Stimulated activated CD8-positive, alpha-beta memory T cell treated with anti-CD3 and anti-CD28 coated beads, Interleukin-4, amount 100 ng/mL, for 24 hours (primary cell): ENCODE results near the gene CEMP1.
A peak's percentile ranks its signal among the peaks of the same experiment; 100 is the strongest.

ENCODE experiments used
- DNase-seq: peaks from one replicate; pipeline ENCODE4 v3.0.0-alpha.2; 2020; ENCODE audit warnings: low read depth

CEMP1 gene

DNA sequence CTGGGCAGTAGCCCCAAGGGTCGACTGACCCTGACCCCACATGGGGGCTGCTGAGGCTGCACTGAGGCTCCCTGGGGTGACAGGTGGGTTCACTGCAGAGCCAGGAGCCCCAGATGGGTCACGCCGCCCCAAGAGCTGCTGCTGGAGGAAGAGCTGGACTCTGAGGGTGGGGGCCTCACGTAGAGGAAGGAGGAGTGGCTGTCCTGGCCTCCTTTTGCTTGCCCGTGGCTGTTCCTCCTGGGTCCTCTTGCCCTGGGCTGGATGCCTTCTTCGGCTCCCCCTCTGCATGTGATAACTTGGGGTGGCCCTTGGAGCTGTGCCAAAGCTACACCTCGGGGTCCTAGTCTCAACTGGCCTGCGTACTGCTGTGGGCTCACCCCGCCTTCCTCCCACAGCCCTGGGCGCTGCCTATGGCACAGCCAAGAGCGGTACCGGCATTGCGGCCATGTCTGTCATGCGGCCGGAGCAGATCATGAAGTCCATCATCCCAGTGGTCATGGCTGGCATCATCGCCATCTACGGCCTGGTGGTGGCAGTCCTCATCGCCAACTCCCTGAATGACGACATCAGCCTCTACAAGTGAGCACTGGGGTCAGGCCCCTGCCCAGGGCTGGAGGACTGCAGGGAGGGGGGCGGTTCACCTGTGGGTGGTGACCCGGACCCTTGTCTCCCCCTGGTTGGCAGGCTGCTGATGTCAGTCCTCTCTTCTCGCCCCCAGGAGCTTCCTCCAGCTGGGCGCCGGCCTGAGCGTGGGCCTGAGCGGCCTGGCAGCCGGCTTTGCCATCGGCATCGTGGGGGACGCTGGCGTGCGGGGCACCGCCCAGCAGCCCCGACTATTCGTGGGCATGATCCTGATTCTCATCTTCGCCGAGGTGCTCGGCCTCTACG, 12.1 kb downstream of the CEMP1 start:
- no peak for DNase-seq

DNA sequence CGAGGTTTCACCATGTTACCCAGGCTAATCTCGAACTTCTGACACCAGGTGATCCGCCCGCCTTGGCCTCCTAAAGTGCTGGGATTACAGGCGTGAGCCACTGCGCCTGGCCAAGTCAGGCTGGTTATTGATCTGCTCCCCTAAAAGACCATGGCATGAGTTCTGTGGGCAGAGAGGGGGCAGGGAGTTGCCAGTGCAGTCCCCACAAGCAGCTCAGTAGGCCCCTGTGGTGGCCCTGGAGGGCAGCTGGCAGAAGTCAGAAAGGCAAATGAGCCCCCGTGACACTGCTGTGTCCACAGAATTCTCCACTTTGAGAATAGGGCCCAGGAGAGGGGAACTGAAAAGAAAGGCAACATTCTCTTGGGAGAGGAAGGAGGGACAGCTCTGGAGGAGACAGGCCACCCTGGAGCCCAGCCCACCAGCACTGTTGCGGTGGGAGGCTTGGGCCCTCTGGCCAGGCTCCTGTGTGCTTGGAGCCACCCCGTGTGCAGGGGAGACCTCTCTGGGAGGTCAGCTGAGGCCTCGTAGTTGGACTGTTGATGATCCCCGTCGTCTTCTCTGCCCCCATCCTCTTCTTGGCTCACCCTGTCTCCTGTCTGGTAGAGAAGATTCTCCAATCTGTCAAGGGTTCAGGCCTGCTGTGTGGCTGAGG, 13.1 kb downstream of the CEMP1 start:
- no peak for DNase-seq

DNA sequence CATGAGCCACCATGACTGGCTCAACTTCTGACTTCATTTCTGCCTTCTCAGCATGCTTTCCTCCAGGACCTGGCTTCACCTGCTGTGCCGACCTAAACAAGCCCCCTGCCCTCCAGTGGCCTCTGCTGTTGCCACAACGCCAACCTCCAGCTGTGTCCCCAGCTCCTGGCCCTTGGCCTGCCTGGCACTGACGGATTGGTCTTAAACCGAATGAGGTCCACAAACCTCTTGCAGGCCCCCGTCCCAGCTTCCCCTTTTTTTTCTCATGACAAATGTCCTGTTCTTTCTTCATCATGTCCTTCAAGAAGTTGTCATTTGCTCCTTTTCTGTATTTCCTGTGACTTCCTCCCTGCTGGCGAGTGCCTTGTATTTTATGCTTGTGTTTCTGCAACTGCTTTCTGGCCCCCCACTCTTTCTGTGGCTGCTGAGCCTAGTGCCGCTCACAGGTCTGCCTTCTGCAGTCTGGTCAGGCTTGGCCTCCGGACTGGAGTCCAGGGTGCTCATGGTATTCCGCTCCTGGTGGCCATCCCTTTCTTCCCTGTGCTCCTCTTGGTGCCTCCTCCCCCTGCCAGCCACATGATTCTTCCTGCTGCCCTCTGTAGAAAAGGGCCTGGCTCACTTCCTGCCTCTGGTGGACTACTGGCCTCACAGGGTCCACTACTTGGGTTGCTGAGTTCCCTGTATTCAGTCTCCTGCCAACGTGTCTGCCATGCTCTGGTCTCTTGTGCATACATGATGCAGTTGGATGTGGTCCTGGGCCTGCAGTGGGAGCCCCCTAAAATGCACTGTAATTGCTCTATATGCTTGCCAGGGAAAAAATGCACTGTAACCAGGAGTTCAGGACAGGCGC, 14.6 kb downstream of the CEMP1 start:
- no peak for DNase-seq

DNA sequence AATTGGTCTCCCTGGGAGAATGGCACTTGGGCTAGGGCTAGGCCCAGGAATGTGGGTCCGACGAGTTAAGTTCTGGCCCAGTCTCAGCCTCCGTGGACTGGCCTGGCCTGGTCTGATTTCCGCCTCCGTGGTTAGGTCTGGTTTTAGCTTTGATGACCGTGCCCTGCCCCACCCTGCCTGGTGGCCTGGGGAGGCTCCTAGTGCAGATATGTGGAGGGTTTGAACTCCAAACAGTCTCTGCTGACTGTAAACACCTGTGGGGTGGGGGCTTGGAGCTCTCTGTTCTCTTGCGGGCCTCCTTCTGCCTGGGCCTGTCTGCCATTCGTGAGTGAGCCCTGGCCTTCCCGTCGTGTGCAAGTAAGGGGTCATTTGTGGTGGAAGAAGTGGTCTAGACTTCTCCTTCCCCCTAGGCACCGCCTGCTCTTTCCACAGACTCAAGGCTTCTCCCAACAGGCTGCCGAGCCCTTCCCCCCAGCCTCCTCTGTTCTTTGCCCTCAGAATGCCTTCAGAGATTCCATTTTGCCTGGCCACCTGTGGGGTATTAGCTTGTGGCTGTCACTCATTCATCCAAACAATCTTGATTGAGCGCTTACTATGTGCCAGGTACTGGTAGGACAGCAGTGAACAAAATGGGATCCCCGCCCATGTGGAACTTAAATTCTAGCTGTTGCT, 15.9 kb downstream of the CEMP1 start:
- no peak for DNase-seq

DNA sequence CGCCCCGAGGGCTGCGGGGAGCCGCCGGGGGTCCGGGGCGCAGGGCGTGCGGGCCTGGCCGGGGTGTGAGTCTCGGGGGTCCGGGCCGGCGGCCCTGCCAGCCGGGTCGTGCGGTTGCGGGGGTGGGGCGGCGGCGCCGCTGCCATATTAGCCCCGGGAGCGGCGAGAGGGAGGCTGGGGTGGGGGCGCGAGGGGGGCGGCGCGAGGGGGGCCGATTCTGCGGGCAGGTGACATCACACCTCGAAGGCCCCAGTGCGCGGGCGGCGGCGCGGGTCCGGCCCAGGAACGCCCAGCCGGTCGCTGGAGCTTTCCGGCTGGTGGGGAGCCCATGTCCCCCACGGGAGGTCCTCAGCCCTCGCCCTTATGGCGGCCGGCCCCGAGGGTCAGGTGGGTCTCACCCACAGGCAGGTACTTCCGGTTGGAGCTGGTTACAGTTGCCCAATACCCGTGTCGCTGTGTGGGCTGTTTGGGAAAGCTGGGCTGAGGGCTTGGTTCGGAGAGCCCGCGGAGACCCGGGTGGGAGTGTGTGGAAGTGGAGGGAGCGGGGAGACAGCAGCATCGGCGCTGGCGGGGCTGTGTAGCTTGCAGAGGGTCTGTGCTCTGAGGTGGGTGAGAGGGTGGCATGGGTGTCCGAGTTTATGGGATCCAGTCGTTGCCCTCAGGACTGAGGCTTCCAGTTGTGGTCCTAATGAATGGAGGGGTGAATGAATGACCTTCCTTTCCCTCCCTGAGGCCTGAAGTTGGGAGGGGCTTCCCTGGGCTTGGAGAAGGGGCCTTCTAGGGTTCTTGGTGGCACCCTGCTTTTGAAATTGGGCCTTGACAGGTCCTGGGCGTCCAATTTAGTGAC, 16.7 kb downstream of the CEMP1 start:
- DNase-seq, result no peak

DNA sequence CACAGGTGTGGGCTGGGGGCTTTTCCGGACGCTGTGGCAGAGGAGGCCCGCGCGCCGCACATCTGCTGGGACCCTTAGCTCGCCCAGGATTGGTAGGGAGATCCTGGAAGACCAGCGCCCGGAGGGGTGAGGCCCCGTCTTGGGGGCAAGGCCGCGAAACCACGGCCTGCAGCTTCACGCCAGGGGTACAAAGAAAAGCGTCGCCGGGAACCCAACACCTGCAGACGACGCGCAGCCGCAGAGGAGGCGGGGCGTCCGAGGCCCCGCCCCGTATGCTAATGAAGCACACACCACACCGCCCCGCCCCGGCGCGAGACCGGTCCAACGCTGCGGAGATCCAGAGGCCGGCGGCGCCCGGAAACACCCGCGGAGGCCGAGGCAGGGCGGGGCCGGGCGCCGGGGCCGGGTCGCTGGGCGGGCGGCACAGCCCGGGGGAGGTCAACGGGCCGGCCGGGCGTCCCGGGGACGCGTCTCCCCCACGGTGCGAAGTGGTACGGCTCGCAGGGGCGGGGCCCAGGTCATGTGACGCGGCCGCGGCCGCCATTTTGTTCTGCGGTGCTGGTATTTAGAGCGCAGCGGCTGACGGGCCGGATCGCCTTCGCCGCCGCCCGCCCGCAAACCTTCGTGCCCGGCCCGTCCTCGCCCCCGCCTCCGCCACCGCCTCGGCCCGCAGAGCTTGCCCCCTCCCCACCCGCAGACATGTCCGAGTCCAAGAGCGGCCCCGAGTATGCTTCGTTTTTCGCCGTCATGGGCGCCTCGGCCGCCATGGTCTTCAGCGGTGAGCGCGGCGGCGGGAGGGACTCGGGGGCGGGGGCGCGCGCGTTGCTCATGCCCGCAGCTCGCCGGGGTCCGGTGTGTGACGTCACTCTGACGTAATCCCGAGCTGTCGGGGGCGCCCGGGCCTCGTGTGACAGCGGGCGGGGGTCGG, 17.5 kb downstream of the CEMP1 start, which contains the start of gene ATP6V0C:
ATP6V0C (plus strand) TSS at position 548 of the 928 bp plus-strand sequence; CDS start at position 700, 152 bp downstream.
- DNase-seq, result peak; percentile 83

DNA sequence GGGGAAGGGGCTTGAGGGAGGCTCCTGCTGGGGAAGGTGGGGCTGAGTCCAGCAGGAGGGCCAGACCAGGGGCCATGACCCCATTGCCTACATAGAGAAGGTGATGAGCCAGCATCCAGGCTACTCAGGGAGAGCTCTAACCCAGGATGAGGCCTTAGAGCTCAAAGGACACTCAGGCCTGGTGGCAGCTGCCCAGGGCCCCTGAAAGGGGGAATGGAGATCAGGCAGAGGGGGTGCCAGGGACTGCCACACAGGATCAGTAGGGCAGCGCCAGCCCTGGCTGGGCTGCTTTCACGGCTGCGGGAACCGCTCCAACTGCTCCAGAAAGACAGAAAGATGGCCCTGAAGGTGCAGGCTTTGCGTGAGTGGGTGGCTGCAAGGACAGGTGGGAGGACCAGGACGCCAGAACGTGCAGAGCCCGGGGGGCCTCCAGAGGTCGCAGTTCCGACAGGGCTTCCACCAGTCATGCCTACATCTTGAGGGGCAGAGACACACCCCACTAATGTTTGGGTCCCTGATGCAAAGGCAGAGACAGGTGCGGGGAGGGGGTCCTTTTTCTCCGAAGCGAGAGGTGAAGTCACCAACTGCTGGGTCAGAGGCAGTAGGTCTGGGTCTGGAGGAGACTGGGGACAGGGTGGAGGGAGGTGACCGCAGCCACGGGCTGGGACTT, 18.3 kb downstream of the CEMP1 start:
- no peak for DNase-seq

DNA sequence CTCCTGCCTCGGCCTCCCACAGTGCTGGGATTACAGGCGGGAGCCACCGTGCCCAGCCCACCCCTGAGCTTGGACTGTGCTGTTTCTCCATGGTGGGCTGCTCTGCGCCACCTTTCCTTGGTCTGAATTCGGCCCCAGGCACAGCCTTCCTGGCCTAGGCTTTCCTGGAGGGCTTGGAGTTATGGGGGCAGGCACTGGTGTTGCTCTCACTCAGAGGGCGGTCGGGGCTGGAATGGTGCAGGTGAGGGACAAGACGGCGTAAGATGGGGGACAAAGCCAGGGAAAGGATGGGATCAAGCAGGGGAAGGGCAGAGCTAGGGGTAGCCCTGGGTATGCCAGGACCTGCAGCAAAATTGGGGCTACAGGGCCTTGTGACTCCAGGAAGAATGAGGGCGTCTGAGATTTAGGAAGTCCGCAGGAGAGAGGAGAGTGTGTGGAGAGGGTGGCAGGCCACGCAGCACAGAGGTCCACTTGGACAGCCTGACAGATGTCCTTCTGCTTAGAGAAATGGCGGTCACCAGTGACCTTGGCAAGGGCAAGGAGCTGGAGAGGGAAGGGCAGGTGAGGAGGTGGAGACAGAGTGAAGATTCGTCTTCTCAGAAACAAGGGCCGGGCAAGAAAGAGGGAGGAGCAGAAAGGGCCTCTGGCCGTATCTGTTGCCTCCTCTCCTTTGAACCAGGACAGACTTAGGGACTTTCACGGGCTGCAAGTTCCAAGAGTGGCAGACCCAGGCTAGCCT, 19.0 kb downstream of the CEMP1 start:
- DNase-seq, result no peak

DNA sequence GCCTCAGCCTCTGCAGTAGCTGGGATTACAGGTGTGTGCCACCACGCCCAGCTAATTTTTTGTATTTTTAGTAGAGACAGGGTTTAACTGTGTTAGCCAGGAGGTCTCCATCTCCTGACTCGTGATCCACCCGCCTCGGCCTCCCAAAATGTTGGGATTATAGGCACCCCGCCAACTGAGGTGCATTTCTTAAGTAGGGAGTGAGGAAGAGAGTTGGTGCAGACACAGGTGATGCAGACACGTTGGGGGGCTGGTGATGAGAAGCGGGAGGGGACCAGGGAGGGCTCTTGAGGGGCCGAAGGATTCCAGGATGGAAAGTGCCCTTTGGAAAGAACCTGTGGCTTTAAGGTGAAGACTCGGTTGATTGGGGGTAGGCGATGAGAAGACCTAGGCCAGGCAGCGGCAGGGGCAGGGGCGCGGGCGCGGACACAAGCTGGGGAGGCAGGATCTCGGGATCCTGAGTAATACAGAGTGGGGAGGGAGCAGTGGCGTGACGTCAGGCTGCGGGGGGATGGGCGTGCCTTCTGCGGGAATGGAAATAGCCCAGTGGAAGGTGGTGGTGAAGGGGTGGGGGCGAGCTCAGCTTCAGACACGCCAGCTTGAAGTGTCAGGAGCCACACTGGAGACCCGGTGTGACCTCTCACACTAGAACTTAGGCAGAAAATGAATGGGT, 19.9 kb downstream of the CEMP1 start:
- DNase-seq, result no peak

DNA sequence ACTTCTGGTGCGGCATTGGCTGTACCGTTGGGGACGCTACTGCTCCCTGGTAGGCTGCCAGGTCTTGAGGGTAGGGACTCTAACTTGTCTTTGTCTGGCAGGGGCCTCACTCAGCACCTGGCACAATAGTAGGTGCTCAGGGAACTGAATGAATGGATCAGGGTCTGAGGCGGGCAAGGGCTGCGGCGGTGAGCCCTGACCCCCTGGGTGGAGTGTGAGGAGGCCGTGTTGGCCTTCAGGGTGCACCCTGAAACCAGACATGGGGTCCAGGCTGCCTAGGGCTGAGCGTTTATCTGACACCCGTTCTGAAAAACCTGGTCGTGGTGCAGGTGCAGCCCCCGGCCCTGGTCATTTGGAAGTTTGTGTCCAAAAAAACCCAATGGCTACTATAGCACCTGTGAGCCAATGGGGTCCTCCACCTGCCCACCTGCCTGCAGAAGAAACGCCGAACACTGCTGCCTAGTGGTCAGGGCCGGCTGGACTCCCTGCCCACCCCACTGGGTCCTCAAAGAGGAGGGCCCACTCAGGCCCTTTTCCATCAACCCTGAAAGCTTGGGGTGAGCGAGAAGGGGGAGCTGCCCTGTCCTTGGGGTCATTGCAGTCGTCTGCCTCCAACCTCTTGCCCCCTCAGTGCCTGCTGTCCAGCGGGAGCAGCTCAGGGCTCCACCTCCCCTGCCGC, 22.3 kb downstream of the CEMP1 start:
- no peak for DNase-seq

DNA sequence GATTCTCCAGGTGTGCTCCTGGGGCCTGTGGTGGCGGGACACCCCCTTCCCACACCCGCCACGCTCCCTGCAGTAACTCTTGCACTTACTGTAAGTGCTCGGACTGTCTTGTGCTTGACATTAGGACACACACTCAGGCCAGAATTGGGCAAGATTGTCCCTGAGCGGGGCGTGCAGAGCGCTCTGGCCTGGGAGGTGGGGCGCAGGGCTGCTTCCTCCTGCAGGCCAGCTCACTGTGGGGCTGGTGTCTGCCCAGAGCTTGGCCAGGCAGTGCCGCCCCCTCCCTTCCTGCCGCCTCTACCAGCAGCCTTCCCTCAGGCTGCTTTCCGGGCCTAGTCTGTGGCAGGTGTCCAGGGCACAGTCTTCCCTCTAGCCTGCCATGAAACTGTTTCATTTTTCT, 23.5 kb downstream of the CEMP1 start:
- no peak for DNase-seq

DNA sequence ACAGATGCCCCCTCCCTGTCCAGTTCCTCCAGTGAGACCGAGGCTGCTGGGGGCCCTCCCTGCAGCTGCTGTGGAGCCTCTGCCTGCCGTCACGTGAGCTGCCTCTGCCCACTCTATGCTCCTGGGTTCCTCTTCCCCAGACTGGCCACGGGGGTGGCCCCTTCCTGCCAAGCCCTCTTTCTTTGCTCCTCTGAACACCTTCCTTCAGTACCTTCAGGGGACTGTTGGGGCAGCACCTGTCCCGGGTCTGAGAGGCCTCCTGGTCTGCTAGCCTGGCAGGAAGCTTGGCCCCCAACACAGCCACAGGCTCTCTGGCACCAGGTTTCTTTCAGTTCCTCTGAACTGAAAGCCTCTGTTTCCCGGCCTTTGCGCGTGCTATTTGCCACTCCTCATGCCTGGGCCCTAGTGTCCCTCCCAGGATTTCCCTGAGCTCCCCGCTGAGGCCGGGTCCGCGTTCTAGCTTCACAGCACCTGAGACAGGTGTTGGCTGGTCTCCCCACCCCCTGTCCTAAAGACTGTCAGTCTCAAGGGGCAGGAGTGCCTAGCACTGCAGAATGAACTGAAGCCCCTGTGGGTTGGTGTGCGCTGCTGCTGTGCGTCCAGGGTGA, 24.1 kb downstream of the CEMP1 start:
- no peak for DNase-seq

DNA sequence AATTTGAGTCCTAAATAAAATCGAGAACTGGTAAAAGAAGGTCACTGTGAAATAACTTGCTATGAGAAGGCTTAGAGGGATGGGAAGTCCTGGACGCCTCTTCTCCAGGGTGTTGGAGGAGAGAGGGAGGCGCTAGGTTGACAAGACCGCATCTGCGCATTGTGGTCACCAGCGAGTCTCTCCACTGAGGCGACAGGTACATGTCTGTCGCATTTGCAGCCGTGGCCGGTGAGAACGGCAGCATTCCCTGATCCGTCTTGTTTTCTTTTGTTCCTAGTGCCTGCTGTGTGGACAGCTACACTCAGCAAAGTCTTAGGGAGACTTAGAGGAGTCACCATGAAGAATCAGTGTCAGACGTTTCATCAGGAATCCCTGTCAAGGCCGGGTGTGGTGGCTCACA, 25.5 kb downstream of the CEMP1 start:
- DNase-seq, result no peak

DNA sequence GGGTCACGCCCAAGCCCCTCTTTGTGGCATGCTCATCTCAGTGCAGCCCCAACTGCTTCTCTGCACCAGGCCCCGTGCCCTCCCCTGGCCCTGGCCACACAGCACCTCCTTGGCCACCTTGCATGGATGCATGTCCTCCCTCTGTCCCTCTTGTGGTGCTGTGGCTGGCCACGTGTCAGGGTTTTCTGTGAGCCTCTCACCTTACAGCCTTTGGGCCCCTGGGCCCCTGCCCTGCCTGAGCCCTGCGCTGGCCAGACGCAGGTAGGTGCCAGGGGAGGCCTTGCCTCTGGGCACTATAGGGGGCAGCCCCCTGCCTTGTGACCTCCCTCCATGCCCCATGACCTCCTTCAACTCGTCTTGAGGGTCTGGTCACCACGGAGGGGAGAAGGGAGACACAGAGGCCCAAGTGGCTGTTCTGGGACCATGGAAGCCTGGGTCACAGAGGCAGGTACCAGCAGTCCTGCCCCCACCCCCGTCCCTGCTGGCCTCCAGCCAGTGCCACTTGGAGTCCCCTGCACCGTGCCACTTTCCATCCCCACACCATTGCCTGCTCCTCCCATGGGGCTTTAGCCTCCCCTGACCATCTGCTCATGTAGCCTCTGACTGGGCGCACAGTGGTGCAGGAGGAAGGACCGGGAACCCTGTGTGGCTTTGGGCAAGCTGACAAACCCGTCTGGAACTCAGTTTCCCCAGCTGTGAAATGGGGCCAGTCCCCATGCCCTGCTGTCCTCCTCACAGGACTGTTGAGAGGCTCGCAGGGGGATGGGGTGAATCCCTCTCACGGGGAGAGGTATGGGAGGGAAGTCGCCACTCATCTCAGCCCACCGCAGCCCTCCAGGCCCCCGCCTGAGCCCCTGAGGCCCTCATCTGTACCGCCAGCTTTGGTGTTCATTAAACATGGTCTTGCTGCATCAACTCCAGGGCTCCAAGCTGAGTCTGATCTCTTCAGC, 29.0 kb downstream of the CEMP1 start:
- no peak for DNase-seq

DNA sequence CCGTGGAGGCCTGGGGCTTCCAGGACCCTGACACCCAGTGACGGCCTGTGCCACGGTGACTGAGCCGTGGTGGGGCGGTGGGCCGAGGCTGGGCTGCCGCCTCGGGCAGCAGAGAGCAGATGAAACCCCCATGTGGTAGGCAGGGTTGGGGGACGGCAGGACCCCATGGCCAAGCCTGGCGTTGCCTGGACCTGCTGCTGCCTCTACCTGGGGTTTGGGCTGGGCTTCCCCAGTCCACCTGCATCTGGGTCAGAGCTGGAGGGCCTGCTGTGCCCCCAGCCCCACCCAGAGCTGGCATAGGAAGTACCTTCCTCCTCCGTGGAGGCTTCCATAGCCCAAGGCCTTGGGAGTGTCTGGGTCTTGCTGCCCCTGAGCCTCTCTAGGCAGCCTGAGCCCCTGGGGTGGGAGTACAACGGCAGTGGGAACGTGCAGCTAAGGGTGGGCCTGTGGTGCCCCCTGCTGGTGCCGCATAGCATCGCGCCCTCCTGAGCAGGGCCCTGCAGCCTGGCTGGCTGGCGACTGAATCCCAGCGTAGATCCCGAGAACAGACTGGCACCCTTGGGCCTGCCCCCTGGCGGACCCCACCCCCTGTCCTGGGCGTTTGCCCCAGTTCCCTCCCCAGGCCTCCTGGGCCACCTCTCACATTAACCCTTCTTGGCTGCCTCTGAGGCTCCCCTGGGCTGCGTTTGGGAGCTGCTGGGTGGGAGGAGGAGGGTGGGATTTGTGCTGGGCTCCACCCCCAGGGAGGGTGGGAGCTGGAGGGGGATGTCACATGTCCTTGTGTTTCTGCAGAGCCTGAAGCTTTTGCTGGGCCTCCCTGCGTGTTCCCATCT, 30.1 kb downstream of the CEMP1 start:
- peak; percentile 73 for DNase-seq
